HG02981 (cell line): Measurements from ENCODE around the gene DPP10.
"Not testable (repeated sequence)": the region's sequence is repeated elsewhere in the genome, so short reads cannot be mapped to it uniquely, and the experiment has no call there.

ENCODE experiments used
- ATAC-seq: cut with Tn5 transposase; IDR thresholded peaks from one replicate; pipeline ENCODE4 v1.9.1; 2021; ENCODE audit warnings: mild to moderate bottlenecking, moderate library complexity; ENCODE audit not compliant: unreplicated experiment

DPP10 gene

GRCh38 chr2:114442510-114442909 lies at the start of gene DPP10:
Gene DPP10, plus strand, starts transcription at chr2:114442641.
- no peak for ATAC-seq

GRCh38 chr2:114400890-114401289 lies 41.6 kb upstream of the DPP10 start:
- ATAC-seq, result no peak

GRCh38 chr2:114405247-114406116 lies 37.0 kb upstream of the DPP10 start:
- ATAC-seq, result no peak

- no peak for ATAC-seq
Measured at GRCh38 chr2:114406347-114406746, 36.1 kb upstream of the DPP10 start.

- not testable (repeated sequence) for ATAC-seq
Measured at GRCh38 chr2:114407353-114407752, 35.1 kb upstream of the DPP10 start.

GRCh38 chr2:114421781-114422180 lies 20.7 kb upstream of the DPP10 start:
- no peak for ATAC-seq

- no peak for ATAC-seq
Measured at GRCh38 chr2:114424699-114425098, 17.7 kb upstream of the DPP10 start.

GRCh38 chr2:114426756-114427155 lies 15.7 kb upstream of the DPP10 start:
- ATAC-seq, result no peak

GRCh38 chr2:114436329-114436728 lies 6.1 kb upstream of the DPP10 start:
- no peak for ATAC-seq

GRCh38 chr2:114446571-114446970 lies 4.1 kb downstream of the DPP10 start:
- no peak for ATAC-seq

- ATAC-seq, result no peak
Measured at GRCh38 chr2:114450639-114451038, 8.2 kb downstream of the DPP10 start.

- no peak for ATAC-seq
Measured at GRCh38 chr2:114456566-114456965, 14.1 kb downstream of the DPP10 start.

GRCh38 chr2:114457956-114458355 lies 15.5 kb downstream of the DPP10 start:
- ATAC-seq, result no peak

- ATAC-seq, result no peak
Measured at GRCh38 chr2:114461116-114461515, 18.7 kb downstream of the DPP10 start.

- ATAC-seq, result no peak
Measured at GRCh38 chr2:114464961-114465706, 22.7 kb downstream of the DPP10 start.

GRCh38 chr2:114468343-114468742 lies 25.9 kb downstream of the DPP10 start:
- no peak for ATAC-seq

- no peak for ATAC-seq
Measured at GRCh38 chr2:114472246-114472645, 29.8 kb downstream of the DPP10 start.

- no peak for ATAC-seq
Measured at GRCh38 chr2:114472726-114473125, 30.3 kb downstream of the DPP10 start.

- ATAC-seq, result no peak
Measured at GRCh38 chr2:114488841-114489530, 46.5 kb downstream of the DPP10 start.

GRCh38 chr2:114495046-114495445 lies 52.6 kb downstream of the DPP10 start:
- ATAC-seq, result no peak

- no peak for ATAC-seq
Measured at GRCh38 chr2:114496959-114497358, 54.5 kb downstream of the DPP10 start.
